ENCODE measurements around the gene PLK1. TPM values are rescaled to one million over a fixed set of nuclear protein-coding genes. Genes with fewer than 3 reads are reported as not detected.

PLK1 gene
- total RNA-seq, 4 donors from 2014 or later, result 0.59 to 9.6 (median 2.1) TPM

GRCh38 chr16:23651943-23652468 lies 26.7 kb upstream of the PLK1 start:
- Histone ChIP-seq H3K27me3 (no peaks in the 10 kb centered on the region), H3K9me3 (no peaks in the 10 kb centered on the region), H3K36me3 (peaks cover 0 to 65% (median 0%) of the 10 kb centered on the region in 3 donors), H3K4me3 (no peak overlapping the region), H3K27ac (no peak overlapping the region), H3K4me1 (no peaks in the 10 kb centered on the region)
- no peak for DNase-seq (ENCODE audit: low spot score in 2 of 2)
- 90 to 93% methylated on average over 4 of the region's 4 CpGs for WGBS, 2 donors
- TF ChIP-seq EP300 (IDR thresholded peaks at IDR 0.05) (no peak), CTCF (IDR thresholded peaks at IDR 0.05) (no peak), POLR2A (IDR thresholded peaks at IDR 0.05) (no peak)

- WGBS, 2 donors, result 97% methylated on average over 2 of the region's 2 CpGs
- Histone ChIP-seq H3K9me3 (no peaks in the 10 kb centered on the region), H3K4me3 (no peak overlapping the region), H3K27me3 (no peaks in the 10 kb centered on the region), H3K27ac (no peak overlapping the region), H3K36me3 (peaks cover 3 to 100% (median 14%) of the 10 kb centered on the region in 3 donors), H3K4me1 (no peaks in the 10 kb centered on the region)
- no peak for DNase-seq (ENCODE audit: low spot score in 2 of 2)
- TF ChIP-seq CTCF (IDR thresholded peaks at IDR 0.05) (no peak), EP300 (IDR thresholded peaks at IDR 0.05) (no peak), POLR2A (IDR thresholded peaks at IDR 0.05) (no peak)
Measured at GRCh38 chr16:23663918-23664317, 14.8 kb upstream of the PLK1 start.

GRCh38 chr16:23666571-23667354 lies 11.9 kb upstream of the PLK1 start:
- peaks cover 0 to 98% (median 8%) of the 10 kb centered on the region in 3 donors for H3K36me3 ChIP-seq
- no peak overlapping the region for H3K27ac ChIP-seq
- H3K4me3 ChIP-seq, result no peak overlapping the region
- no peak for TF ChIP-seq EP300 (IDR thresholded peaks at IDR 0.05)
- no peak for TF ChIP-seq CTCF (IDR thresholded peaks at IDR 0.05)
- no peak for TF ChIP-seq POLR2A (IDR thresholded peaks at IDR 0.05)
- no peaks in the 10 kb centered on the region for H3K4me1 ChIP-seq
- H3K27me3 ChIP-seq, result no peaks in the 10 kb centered on the region
- H3K9me3 ChIP-seq, result no peaks in the 10 kb centered on the region
- no peak for DNase-seq (ENCODE audit: low spot score in 2 of 2)
- 86 to 88% methylated on average over 7 of the region's 7 CpGs for WGBS, 2 donors

GRCh38 chr16:23667355-23667659 lies 11.4 kb upstream of the PLK1 start:
- H3K4me1 ChIP-seq, result no peaks in the 10 kb centered on the region
- DNase-seq (ENCODE audit: low spot score in 2 of 2), result no peak
- H3K27ac ChIP-seq, result no peak overlapping the region
- peaks cover 0 to 98% (median 3%) of the 10 kb centered on the region in 3 donors for H3K36me3 ChIP-seq
- H3K27me3 ChIP-seq, result no peaks in the 10 kb centered on the region
- no peaks in the 10 kb centered on the region for H3K9me3 ChIP-seq
- H3K4me3 ChIP-seq, result no peak overlapping the region
- 94 to 96% methylated on average over 6 of the region's 6 CpGs for WGBS, 2 donors
- no peak for TF ChIP-seq EP300 (IDR thresholded peaks at IDR 0.05)
- no peak for TF ChIP-seq CTCF (IDR thresholded peaks at IDR 0.05)
- TF ChIP-seq POLR2A (IDR thresholded peaks at IDR 0.05), result no peak

- no peak overlapping the region for H3K27ac ChIP-seq
- H3K4me3 ChIP-seq, result no peak overlapping the region
- no peaks in the 10 kb centered on the region for H3K4me1 ChIP-seq
- H3K36me3 ChIP-seq, result peaks cover 0 to 95% (median 0%) of the 10 kb centered on the region in 3 donors
- no peak for DNase-seq (ENCODE audit: low spot score in 2 of 2)
- no peaks in the 10 kb centered on the region for H3K27me3 ChIP-seq
- no peaks in the 10 kb centered on the region for H3K9me3 ChIP-seq
- TF ChIP-seq POLR2A (IDR thresholded peaks at IDR 0.05), result no peak
- no peak for TF ChIP-seq CTCF (IDR thresholded peaks at IDR 0.05)
- 72 to 83% methylated on average over 1 of the region's 1 CpG for WGBS, 2 donors
Measured at GRCh38 chr16:23668225-23668624, 10.5 kb upstream of the PLK1 start.
